Urothelium cell line (cell line): ENCODE results near the gene DHCR24.
"Not testable (repeated sequence)": the region's sequence is repeated elsewhere in the genome, so short reads cannot be mapped to it uniquely, and the experiment has no call there.

Source experiments
- DNase-seq: peaks from one replicate; pipeline ENCODE4 v3.0.0; 2011; ENCODE audit warnings: low spot score, mixed read lengths
- FAIRE-seq: peaks from 2 replicates; lab custom pipeline; 2011; peaks lifted over from hg19 to GRCh38; lab: Jason Lieb, UNC

DHCR24 gene

DNA sequence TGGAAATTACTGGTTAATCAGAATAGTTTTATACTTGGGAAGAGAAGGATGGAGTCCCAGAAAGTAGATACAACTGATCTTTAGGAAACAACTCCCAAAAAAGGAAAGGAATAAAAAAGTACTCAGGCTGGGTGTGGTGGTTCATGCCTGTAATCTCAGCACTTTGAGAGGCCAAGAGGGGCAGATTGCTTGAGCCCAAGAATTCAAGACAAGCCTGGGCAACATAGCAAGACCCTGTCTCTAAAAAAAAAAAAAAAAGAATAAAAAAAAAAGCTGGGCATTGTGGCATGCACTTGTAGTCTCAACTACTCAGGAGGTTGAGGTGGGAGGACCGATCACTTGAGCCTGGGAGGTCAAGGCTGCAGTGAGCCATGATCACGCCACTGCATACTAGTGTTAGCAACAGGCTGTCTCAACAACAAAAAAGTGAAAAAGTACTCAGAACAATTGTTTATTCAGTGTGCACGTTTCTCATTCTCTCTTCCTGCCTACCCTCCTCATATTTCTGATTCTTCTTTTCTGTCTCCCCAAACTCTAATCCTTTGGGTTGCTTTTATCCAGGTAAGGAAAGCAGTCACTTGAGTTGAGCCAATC lies 2.2 kb upstream of the DHCR24 start:
- DNase-seq (no peak), FAIRE-seq (no peak)

DNA sequence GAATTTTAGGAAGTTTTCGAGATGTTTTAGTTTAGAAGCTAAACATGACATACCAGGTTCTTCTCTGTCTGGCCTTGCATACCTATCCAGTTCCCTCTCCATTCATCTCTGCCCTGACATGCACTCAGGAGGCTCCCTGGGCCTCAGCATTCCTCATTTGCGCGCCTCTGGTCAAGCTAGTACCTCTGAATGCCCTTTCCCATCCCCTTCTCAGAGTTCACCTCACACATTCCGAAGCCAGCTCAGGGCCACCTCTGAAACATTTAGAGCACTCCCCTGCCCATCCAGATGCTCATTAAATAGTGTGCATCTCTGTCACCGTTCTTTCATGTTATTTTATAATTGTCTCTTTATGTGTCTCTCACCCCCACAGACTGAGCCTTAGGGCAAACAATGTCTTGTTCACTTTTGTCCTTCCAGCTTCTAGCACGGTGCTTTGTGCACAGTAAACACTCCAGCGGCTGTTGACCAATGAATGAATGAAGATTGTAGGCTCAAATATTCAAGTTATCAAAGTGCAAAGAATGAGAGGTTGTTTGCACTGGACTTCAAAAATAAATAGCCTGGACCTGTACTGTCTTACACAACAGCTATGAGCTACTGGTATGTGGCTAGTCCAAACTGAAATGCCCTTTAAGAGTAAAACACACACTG lies 1.2 kb upstream of the DHCR24 start:
- FAIRE-seq: no peak
- no peak for DNase-seq

DNA sequence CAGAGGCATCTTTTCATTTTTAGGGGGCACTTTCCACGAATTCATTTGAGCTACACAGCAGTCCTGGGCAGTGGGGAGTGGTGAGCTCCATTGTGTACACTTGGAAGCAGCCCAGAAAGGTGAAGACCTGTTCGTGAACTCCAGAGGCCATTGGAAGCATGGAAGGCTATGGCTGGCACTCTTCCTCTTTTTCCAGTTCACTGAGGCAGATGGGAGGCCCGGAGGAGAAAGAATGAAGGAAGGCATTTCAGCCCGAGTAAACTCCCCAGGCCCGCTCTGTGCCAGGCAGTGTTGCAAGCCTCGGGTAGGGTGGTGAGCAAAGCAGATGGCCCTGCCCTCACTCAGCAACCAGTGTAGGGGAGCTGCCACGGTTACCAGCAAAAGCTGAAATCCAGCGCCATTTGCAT lies 673 bp upstream of the DHCR24 start:
- FAIRE-seq (no peak), DNase-seq (no peak)

DNA sequence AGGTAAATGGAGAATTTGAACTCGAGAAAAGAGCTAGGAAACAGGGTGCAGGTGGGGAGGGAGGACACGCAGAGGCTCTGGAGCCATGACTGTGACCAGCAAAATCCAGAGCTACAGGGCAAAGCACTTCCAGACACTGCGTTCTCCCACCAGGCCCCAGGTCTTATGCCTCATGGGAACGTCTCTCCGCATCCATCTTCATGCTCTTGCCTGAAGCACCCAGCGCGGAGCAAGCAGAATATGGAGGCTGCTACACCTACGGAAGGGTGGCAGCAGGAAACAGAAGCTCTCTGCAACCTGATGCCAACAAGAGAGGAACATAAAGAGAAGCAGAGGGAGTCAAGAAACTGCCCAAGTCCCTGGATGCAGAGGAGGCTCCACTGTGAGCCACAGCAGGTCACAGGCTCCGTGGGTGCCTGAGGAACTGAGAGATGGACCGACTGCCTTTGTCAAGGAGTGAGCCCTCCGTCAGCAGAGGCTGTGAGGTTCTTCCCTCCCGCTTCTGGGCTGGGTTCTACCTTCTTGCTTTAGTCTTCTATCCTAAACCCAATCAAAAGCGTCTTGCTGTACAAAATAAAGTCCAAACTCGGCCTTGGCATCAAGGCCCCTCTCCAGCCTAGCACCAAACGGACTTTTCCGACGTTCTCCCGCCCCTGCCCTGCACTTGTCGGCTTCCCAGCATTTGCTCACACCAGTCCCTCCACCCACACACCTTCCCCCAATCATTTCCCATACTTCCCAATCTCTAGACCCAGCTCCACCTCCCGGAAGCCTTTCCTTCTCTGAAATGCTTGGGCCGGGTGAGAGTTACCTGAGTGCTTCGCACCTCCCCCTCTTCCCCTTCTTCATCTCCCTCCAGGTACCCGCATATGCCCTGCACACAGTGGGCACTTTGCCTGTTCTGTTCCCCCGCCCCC lies 930 bp downstream of the DHCR24 start:
- DNase-seq (peak; percentile 70), FAIRE-seq (peak; percentile 17)

DNA sequence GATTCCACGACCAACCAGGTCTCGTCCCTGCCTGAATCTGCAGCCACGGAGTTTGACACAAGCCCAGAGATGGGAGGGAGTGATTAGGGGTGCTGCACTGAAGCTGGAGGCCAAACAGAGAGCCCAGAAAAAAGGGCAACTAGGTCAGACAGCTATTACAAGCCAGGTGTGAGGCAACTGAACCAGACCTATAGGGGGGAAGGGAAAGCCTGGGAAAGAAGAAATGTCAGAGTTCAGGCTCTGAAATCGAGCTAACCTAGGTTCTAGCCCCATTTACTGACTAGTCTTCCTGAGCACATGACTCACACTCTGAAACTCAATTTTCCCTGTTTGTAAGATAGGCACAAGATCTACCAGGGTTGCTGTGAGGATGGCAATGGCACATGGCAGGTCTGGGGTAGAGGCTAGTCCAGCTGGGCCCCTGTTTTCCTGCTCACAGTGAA lies 1.7 kb downstream of the DHCR24 start:
- DNase-seq (no peak), FAIRE-seq (no peak)

DNA sequence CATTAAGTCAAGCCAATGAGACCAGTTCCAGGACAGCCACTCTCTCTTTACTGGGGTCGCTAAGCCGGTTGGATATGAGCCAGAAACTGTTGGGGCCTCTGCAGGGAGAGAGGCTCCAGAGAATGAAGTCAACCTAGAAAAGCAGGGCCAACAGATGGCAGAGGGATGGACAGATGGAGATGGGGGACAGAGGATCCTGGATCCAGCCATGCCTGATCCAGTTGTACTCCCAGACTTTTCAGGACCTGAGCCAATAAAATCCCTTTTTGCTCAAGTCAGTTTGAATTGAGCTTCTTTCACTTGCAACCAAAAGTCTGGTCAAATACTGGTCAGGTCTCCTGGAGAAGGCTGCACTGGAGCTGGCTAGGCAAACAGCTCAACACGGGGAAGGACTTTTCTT lies 2.2 kb downstream of the DHCR24 start:
- DNase-seq (no peak), FAIRE-seq (no peak)

DNA sequence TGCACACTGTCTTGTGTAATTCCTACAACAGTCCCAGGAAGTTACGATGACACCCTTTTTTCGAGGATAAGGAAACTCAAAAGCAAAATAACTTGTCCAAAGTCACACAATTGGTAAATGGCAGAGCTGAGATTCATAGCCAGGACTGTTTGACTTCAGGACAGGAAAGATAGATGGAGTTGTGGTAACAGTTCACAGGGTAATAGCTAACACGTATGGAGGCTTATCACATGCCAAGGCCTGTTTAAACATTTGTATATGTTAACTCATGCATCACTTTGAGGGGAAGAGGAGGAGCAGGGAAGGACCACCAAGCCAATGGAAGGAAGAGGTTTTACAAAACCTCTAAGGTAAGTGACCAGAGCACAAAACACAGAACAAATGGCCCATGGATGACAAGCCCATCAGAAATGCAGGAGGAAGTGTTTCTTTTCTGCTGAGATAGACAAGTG lies 2.8 kb downstream of the DHCR24 start:
- no peak for DNase-seq
- FAIRE-seq: no peak

DNA sequence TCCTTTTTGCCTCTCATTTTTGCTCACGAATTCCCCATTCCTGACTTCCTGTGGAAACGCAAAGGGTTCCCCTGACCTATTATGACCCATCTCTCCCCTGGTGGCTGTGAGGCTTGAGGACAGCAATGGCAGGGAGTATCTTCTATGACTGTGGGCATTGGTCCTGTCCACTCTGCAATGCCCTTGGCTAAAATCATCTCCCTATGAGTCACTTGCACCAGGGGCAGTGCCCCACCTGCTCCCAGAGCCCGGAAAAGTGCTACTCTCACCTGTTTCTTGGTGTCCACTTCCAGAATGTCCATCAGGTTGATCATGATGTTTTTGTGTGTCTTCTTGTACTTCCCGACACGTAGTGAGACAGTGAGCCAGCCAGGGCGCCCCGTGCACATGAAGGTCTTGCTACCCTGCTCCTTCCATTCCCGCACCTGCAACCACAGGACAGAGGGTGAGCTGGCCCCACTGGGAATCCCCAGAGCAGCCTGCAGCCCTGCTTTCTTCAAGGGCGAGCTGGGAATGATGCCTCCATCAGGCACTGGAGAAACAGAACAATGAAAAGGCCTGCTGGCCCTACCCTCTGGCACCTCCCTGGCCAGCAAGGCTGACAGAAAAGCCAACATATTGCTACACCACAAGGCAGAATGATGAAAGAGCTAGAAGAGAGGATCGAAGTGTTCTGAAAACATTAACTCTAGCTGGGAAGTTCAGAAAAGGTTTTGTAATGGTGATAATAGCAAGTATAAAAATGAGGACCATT lies 3.5 kb downstream of the DHCR24 start:
- FAIRE-seq: no peak

DNA sequence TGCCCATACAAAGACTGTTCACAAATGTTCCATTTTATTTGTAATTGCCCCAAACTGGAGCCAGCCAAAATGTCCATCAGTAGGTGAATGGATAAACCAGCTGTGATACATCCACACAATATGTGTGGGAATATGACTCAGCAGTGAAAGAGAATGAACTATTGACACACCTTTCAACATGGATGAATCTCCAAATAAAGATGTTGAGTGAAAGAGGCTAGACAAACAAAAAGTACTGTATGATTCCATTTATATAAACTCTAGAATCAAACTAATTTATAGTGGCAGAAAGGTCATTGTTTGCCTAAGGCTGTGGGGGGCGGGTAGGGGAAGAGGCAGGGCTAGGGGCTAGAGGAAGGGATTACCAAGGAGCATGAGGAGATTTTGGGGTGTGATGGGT lies 4.5 kb downstream of the DHCR24 start:
- no peak for DNase-seq
- FAIRE-seq: no peak

More for the DNA sequence above, 3.5 kb downstream of the DHCR24 start:
- no peak for DNase-seq

DNA sequence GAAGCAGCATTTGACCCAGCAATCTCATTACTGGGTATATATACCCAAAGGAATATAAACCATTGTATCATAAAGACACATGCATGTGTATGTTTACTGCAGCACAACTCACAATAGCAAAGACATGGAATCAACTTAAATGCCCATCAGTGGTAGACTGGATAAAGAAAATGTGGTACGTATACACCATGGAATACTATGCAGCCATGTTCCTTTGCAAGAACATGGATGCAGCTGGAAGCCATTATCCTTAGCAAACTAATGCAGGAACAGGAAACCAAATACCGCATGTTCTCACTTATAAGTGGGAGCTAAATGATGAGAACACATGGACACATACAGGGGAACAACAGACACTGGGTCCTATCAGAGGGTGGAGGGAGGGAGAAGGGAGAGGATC lies 5.4 kb downstream of the DHCR24 start:
- not testable (repeated sequence) for DNase-seq, FAIRE-seq

DNA sequence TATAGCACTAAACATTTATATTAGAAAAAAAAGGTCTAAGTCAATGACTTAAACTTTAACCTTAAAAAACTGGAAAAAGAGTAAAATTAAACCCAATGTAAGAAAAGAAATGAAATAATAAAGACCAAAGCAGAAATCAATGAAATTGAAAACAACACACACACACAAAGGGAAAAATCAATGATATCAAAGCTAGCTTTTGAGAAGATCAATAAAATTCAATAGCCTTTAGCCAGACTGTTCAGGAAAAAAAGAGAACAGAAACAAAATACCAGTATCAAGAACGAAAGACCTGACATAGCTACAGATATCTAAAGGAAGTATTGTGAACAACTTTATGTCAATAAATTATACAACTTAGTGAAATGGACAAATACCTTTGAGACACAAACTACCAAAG lies 7.1 kb downstream of the DHCR24 start:
- DNase-seq (no peak), FAIRE-seq (no peak)

DNA sequence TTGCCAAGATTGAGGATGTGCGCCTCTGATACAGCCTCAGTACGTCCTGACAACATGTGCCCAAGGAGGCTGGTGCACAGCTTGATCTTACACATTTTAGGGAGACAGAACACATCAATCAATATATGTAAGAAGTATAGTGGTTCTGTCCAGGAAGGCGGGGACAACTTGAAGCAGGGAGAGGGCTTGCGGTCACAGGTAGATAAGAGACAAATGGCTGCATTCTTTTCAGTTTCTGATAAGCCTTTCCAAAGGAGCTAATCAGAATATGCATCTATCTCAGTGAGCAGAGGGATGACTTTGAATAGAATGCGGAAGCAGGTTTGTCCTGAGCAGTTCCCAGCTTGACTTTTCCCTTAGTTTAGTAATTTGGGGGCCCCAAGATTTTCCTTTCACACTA lies 10.2 kb downstream of the DHCR24 start:
- DNase-seq (no peak), FAIRE-seq (no peak)

DNA sequence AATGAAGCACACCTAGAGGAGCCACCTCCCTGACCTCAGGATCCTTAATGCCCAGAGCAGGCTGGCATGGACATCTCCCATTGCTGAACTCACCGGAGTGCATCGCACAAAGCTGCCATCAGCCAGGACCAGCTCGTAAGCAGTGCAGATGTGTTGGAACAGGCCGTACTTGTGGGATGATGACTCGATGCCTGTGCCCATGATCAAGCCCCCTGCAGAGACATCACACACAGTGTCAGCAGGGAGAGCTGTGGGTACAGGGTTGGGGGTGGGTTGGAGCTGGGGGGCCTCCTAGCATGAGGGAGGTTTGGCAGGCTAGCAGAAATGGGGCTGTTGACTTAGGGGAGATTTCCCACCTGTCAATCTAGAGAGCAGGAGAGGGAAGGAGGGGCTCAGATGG lies 12.0 kb downstream of the DHCR24 start:
- FAIRE-seq: no peak
- DNase-seq: no peak

DNA sequence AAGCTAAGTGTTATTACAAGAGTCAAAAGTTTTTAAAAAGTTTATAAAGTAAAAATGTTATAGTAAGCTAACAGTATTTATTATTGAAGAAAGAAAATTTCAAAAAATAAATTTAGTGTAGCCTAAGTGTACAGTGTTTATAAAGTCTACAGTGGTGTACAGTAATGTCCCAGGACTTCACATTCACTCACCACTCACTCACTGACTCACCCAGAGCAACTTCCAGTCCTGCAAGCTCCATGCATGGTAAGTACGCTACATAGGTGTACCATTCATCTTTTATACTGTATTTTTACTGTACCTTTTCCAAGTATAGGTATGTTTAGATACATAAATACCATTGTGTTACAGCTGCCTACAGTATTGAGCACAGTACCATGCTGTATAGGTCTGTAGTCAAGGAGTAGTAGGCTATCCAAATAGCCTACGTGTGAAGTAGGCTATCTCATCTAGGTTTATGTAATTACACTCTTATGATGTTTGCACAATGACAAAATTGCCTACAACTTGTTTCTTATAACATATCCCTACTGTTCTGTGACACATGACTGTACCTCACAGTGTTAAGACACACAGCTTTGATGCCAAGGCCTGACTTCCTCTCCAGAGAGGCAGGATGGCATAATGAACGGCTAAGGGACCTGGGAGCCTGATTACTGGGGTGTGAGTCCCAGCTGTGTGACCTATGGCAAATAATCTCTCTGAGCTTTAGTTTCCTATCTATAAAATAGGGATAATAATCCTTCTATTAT lies 12.7 kb downstream of the DHCR24 start:
- no peak for DNase-seq
- no peak for FAIRE-seq

DNA sequence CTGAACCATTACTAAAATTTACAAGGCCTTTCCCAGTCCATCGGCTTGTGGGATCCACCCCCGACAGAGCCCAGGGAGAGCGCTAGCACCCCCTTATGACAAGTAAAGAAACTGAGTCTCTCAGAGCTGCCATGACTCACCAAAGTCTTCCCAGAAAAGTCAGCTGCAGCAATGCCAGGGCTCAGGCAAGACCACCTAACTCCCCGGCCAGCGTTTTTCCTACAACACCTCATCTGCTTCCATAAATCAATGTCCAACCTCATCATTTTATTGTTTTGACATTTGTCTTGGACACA lies 15.0 kb downstream of the DHCR24 start:
- FAIRE-seq: no peak
- DNase-seq: no peak

DNA sequence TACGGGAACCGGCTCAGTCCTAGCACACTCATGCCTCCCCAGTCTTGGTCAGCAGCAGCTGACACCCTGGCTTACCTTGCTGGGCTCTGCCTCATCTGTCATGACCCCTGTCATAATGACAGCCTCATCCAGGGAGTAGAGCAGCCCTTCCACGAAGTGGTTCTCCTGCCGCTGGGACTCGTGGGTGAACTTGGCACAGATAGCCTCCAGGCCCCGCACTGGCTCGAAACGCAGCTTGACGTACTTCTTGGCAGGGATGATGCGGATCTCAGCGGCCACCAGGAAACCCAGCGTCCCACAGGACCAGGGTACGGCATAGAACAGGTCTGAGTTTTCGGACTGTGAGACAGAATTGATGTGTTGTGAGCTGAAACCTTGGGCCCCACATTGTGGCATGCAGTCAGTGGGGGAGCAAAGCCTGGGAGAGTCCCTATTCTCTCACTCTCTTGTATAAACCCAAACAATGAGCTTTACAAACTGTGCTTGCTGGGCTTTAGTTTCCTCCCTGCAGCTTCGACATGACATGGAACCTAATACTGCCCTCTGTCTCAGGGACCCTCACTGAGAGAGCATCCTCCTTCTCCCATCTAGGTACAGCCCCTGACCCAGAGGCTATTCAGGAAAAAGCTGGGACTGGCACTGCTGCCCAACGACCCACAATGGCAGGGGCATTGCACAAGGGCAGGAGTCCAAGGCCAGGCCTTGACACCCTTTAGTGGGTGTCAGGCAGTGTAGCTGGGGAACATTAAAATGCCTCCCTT lies 15.5 kb downstream of the DHCR24 start:
- DNase-seq (no peak), FAIRE-seq (no peak)

DNA sequence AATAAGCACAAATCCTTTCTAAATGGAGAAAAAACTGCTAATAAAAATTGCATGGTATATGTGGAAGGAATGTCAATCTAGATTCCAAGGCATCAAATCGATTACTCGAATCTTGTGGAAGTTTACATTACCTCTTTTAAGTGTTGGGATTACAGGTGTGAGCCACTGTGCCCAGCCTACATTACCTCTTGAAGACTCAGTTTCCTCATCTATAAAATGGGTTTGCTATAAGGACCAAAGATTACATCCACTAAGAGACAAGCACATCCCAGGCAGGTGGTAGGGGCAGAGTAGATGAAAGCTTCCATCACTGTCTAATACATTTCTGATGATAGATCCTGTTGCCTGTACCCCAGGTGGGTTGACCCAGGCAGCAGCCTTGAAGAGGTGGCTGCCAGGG lies 16.1 kb downstream of the DHCR24 start:
- FAIRE-seq: no peak
- no peak for DNase-seq

DNA sequence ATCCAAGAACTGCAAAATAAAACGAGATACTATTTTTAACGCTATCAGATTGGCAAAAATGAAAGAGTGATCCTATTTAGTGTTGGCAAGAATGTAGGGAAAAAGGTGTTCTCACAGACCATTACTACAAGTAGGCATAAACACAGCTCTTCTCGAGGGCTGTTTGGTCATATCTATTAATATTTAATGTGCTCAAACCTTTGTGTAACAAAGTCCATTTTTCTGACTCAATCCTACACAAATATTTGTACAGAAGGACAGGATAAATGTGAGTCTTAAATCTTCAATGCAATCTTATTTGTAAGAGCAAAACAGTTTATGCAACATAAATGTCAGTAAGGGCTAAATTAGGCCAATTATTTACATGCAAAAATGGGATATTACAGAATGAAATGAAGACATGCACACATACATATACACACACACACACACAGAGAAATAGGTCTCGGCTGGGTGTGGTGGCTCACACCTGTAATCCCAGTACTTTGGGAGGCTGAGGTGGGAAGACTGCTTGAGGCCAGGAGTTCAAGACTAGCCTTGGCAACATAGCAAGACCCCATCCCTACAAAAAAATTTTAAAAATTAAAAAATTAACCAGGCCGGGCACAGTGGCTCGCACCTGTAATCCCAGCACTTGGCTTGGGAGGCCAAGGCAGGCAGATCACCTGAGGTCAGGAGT lies 17.7 kb downstream of the DHCR24 start:
- DNase-seq (no peak), FAIRE-seq (no peak)

DNA sequence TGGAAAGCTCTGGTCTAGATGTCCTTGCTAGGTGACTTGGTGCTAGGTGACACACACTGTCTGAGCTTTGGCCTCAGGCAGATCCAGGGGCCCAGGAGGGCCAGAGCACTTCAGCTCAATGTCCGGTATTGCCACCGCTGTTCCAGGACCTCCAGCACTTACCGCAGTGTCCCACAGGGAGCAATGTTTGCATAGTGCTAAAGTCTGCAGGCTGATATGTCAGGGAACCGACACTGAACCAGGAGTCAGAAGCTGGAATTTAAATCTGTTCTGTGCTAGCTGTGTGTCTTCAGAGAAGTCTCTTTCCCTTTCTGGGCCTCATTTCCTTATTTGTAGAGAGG lies 19.3 kb downstream of the DHCR24 start:
- no peak for DNase-seq
- FAIRE-seq: no peak
